Astrocyte (in vitro differentiated cells and primary cell): ENCODE measurements around the gene RBM17.

Experiments used
- CTCF ChIP-seq: IDR thresholded peaks from 2 replicates; pipeline ENCODE4 v1.5.1; 2011; ENCODE audit warnings: low read depth, mild to moderate bottlenecking, inconsistent platforms, low read length, moderate library complexity; ENCODE audit not compliant: insufficient read depth
- EZH2 ChIP-seq: IDR thresholded peaks from 2 replicates; pipeline ENCODE4 v1.6.1; 2012; ENCODE audit warnings: mild to moderate bottlenecking, low read length, inconsistent platforms; ENCODE audit not compliant: insufficient read depth

GRCh38 chr10:6089334-6090219 lies 743 bp downstream of the RBM17 start:
- TF ChIP-seq CTCF, result no peak
- TF ChIP-seq EZH2, result no peak
